SK-N-SH (cell line): ENCODE data around the gene RNF215.

Source experiments
- EP300 ChIP-seq, 2 experiments: IDR thresholded peaks; 2 replicates each; pipeline versions ENCODE4 v1.4.0 to v1.6.1; 2012; ENCODE audit warnings: borderline replicate concordance in 1 of 2, low read depth in 1 of 2, low read length in 1 of 2
- EZH2phosphoT487 ChIP-seq: fragments of 200-600 bp; sonication (generic); IDR thresholded peaks from 2 replicates; pipeline ENCODE4 v1.6.1; 2017; ENCODE audit warnings: low read depth, mixed run types, mild to moderate bottlenecking, antibody characterized with exemption, moderate library complexity, borderline replicate concordance
- GATA2 ChIP-seq: sonication (generic); formaldehyde crosslinking; IDR thresholded peaks from 2 replicates; pipeline ENCODE4 v1.5.0; 2020; ENCODE audit warnings: mild to moderate bottlenecking, missing genetic modification reagents
- JUND ChIP-seq: IDR thresholded peaks from 2 replicates; pipeline ENCODE4 v1.4.0; 2012
- MXI1 ChIP-seq: IDR thresholded peaks from 2 replicates; pipeline ENCODE4 v1.6.1; 2012; ENCODE audit warnings: mild to moderate bottlenecking, low read depth, low read length, improper control_type of control experiment
- NFIC ChIP-seq: IDR thresholded peaks from 2 replicates; pipeline ENCODE4 v1.4.0; 2012; ENCODE audit warnings: borderline replicate concordance
- POLR2AphosphoS5 ChIP-seq: IDR thresholded peaks from 2 replicates; pipeline ENCODE4 v1.6.1; 2012; ENCODE audit warnings: low read depth, low read length
- RFX5 ChIP-seq: IDR thresholded peaks from 2 replicates; pipeline ENCODE4 v1.6.1; 2012; ENCODE audit warnings: mild to moderate bottlenecking, improper control_type of control experiment, low read length
- SMC3 ChIP-seq: IDR thresholded peaks from 2 replicates; pipeline ENCODE4 v1.6.1; 2012; ENCODE audit warnings: low read depth, low read length, improper control_type of control experiment
- TF ChIP-seq, protein P1 (sequence below): IDR thresholded peaks from 2 replicates; pipeline ENCODE4; 2012
- TF ChIP-seq, protein P2 (sequence below): fragments of 200-600 bp; sonication (generic); IDR thresholded peaks from 2 replicates; pipeline ENCODE4 v1.6.1; 2017; ENCODE audit warnings: antibody characterized with exemption, mild to moderate bottlenecking, moderate library complexity
- TF ChIP-seq, protein P3 (sequence below): IDR thresholded peaks from 2 replicates; pipeline ENCODE4 v1.6.1; 2012; ENCODE audit warnings: mild to moderate bottlenecking, low read depth, low read length, moderate library complexity

DNA sequence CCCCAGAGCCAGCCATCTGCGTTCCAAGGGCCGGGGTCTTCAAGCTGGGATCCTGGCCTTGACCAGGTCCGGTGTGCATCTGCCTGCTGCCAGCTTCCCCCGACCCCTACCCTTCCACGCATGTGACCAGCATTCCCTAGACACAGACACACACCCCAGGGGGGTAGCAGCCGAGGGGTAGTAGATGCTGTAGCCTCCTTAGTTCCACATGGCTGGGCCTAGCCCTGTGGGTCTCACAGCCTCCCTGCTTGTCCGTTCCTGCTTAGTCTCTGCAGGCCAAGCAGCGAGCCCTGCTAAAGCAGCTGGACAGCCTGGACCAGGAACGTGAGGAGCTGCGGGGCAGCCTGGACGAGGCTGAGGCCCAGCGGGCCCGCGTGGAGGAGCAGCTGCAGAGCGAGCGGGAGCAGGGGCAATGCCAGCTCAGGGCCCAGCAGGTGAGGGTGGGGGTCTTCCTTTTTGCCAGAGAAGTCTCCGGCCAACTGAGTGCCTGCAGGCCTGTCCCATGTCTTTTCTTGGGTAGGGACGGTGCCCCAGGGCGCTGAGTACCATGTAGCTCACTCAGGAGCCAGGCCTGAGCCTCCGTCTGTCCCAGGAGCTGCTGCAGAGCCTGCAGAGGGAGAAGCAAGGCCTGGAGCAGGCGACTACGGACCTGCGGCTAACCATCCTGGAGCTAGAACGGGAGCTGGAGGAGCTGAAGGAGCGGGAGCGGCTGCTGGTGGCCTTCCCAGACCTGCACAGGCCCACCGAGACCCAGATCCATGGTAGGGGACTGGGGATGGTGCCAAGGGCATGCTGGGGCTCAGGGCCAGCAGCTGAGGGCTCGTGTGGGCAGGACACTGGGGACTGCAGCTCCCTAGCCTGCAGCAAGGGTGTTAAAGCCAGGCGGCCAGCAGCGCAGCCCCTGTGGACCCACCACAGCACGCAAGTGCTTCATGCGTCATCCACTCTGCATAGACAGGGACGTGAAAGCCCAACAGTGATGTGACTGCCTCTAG, 13.6 kb downstream of the RNF215 start:
- TF ChIP-seq, protein P1, sequence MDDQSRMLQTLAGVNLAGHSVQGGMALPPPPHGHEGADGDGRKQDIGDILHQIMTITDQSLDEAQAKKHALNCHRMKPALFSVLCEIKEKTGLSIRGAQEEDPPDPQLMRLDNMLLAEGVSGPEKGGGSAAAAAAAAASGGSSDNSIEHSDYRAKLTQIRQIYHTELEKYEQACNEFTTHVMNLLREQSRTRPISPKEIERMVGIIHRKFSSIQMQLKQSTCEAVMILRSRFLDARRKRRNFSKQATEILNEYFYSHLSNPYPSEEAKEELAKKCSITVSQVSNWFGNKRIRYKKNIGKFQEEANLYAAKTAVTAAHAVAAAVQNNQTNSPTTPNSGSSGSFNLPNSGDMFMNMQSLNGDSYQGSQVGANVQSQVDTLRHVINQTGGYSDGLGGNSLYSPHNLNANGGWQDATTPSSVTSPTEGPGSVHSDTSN: no peak
- TF ChIP-seq RFX5: no peak
- TF ChIP-seq, protein P2, sequence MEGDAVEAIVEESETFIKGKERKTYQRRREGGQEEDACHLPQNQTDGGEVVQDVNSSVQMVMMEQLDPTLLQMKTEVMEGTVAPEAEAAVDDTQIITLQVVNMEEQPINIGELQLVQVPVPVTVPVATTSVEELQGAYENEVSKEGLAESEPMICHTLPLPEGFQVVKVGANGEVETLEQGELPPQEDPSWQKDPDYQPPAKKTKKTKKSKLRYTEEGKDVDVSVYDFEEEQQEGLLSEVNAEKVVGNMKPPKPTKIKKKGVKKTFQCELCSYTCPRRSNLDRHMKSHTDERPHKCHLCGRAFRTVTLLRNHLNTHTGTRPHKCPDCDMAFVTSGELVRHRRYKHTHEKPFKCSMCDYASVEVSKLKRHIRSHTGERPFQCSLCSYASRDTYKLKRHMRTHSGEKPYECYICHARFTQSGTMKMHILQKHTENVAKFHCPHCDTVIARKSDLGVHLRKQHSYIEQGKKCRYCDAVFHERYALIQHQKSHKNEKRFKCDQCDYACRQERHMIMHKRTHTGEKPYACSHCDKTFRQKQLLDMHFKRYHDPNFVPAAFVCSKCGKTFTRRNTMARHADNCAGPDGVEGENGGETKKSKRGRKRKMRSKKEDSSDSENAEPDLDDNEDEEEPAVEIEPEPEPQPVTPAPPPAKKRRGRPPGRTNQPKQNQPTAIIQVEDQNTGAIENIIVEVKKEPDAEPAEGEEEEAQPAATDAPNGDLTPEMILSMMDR: no peak
- no peak for TF ChIP-seq GATA2 (CRISPR knock-in tag)
- no peak for TF ChIP-seq POLR2AphosphoS5
- TF ChIP-seq, protein P3, sequence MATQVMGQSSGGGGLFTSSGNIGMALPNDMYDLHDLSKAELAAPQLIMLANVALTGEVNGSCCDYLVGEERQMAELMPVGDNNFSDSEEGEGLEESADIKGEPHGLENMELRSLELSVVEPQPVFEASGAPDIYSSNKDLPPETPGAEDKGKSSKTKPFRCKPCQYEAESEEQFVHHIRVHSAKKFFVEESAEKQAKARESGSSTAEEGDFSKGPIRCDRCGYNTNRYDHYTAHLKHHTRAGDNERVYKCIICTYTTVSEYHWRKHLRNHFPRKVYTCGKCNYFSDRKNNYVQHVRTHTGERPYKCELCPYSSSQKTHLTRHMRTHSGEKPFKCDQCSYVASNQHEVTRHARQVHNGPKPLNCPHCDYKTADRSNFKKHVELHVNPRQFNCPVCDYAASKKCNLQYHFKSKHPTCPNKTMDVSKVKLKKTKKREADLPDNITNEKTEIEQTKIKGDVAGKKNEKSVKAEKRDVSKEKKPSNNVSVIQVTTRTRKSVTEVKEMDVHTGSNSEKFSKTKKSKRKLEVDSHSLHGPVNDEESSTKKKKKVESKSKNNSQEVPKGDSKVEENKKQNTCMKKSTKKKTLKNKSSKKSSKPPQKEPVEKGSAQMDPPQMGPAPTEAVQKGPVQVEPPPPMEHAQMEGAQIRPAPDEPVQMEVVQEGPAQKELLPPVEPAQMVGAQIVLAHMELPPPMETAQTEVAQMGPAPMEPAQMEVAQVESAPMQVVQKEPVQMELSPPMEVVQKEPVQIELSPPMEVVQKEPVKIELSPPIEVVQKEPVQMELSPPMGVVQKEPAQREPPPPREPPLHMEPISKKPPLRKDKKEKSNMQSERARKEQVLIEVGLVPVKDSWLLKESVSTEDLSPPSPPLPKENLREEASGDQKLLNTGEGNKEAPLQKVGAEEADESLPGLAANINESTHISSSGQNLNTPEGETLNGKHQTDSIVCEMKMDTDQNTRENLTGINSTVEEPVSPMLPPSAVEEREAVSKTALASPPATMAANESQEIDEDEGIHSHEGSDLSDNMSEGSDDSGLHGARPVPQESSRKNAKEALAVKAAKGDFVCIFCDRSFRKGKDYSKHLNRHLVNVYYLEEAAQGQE: no peak
- no peak for TF ChIP-seq SMC3
- no peak for TF ChIP-seq NFIC
- no peak for TF ChIP-seq EP300 (IDR thresholded peaks at IDR 0.05; ENCODE audit: borderline replicate concordance in 1 of 2, low read depth in 1 of 2, low read length in 1 of 2)
- TF ChIP-seq MXI1: no peak
- TF ChIP-seq JUND: no peak
- no peak for TF ChIP-seq EZH2phosphoT487
